GM12801 (cell line): ENCODE results near the gene CD38.

Experiments used
- CTCF ChIP-seq: IDR thresholded peaks from one replicate; pipeline ENCODE4 v1.5.1; 2011; ENCODE audit warnings: control low read depth; ENCODE audit not compliant: insufficient read length; ENCODE audit errors: extremely low read depth

CD38 gene

GRCh38 chr4:15899511-15899910, 121.4 kb downstream of the CD38 start:
- TF ChIP-seq CTCF: no peak

GRCh38 chr4:15901007-15901406, 122.9 kb downstream of the CD38 start:
- TF ChIP-seq CTCF: no peak

GRCh38 chr4:15901998-15902397, 123.9 kb downstream of the CD38 start:
- no peak for TF ChIP-seq CTCF

GRCh38 chr4:15902746-15903145, 124.6 kb downstream of the CD38 start:
- TF ChIP-seq CTCF: no peak
